Liver (tissue), 9 donors: ENCODE results near the gene RGL4. TPM values are rescaled to one million over a fixed set of nuclear protein-coding genes. Genes with fewer than 3 reads are reported as not detected.
"Not testable (repeated sequence)": the region's sequence is repeated elsewhere in the genome, so short reads cannot be mapped to it uniquely, and the experiment has no call there.

Experiments used
- DNase-seq: peaks from one replicate; pipeline ENCODE4 v3.0.0-alpha.2; 2017; ENCODE audit warnings: low spot score
- H3K27ac ChIP-seq, 2 donors: one replicate each; pipeline ENCODE4 v1.7.0; 2013; ENCODE audit warnings: inconsistent platforms in 2 of 2, low read length in 2 of 2, control low read depth in 1 of 2, low read depth in 1 of 2, mild to moderate bottlenecking in 1 of 2
- H3K27me3 ChIP-seq, 4 donors: one replicate each; pipeline versions ENCODE4 v1.6.1 to v1.7.0; 2013; ENCODE audit warnings: low read length in 3 of 4, inconsistent platforms in 1 of 4, mild to moderate bottlenecking in 1 of 4, moderate library complexity in 1 of 4; ENCODE audit not compliant: control insufficient read depth in 4 of 4, insufficient read depth in 4 of 4
- H3K36me3 ChIP-seq, 4 donors: one replicate each; pipeline versions ENCODE4 v1.6.1 to v1.7.0; 2013; ENCODE audit warnings: low read length in 3 of 4, mild to moderate bottlenecking in 3 of 4, low read depth in 1 of 4, moderate library complexity in 1 of 4; ENCODE audit not compliant: control insufficient read depth in 4 of 4, insufficient read depth in 3 of 4
- H3K4me1 ChIP-seq, 4 donors: one replicate each; pipeline versions ENCODE4 v1.6.1 to v1.7.0; 2013; ENCODE audit warnings: low read length in 3 of 4, mild to moderate bottlenecking in 3 of 4, moderate library complexity in 1 of 4; ENCODE audit not compliant: control insufficient read depth in 4 of 4, insufficient read depth in 4 of 4
- H3K4me3 ChIP-seq, 3 donors: one replicate each; pipeline versions ENCODE4 v1.6.1 to v1.7.0; 2013; ENCODE audit warnings: low read length in 3 of 3, control low read depth in 1 of 3, low read depth in 1 of 3, mild to moderate bottlenecking in 1 of 3
- H3K9ac ChIP-seq, 2 donors: one replicate each; pipeline ENCODE4 v1.7.0; 2013; ENCODE audit warnings: low read length in 2 of 2, mild to moderate bottlenecking in 2 of 2, moderate library complexity in 2 of 2, control low read depth in 1 of 2, low read depth in 1 of 2
- H3K9me3 ChIP-seq, 4 donors: one replicate each; pipeline versions ENCODE4 v1.6.1 to v1.7.0; 2013; ENCODE audit warnings: low read length in 3 of 4; ENCODE audit not compliant: control insufficient read depth in 4 of 4
- EGR1 ChIP-seq, 2 donors: IDR thresholded peaks; 2 replicates each; pipeline ENCODE4 v1.6.1; 2016 to 2018; ENCODE audit warnings: antibody characterized with exemption in 2 of 2, low read depth in 2 of 2
- FOXA1 ChIP-seq: IDR thresholded peaks from 2 replicates; pipeline ENCODE4 v1.6.1; 2016; ENCODE audit warnings: antibody characterized with exemption
- HNF4A ChIP-seq, 2 donors: conservative IDR thresholded peaks; 2 replicates each; pipeline ENCODE4 v1.6.1; 2016; ENCODE audit warnings: antibody characterized with exemption in 2 of 2, mild to moderate bottlenecking in 2 of 2
- HNF4G ChIP-seq: IDR thresholded peaks from 2 replicates; pipeline ENCODE4 v1.6.1; 2016; ENCODE audit warnings: antibody characterized with exemption
- JUND ChIP-seq, 2 donors: IDR thresholded peaks; 2 replicates each; pipeline ENCODE4 v1.6.1; 2016; ENCODE audit warnings: antibody characterized with exemption in 2 of 2
- NR2F2 ChIP-seq: IDR thresholded peaks from 2 replicates; pipeline ENCODE4 v1.6.1; 2016; ENCODE audit warnings: antibody characterized with exemption
- RAD21 ChIP-seq, 2 donors: IDR thresholded peaks; 2 replicates each; pipeline ENCODE4 v1.6.1; 2016; ENCODE audit warnings: antibody characterized with exemption in 2 of 2, mild to moderate bottlenecking in 2 of 2
- RXRA ChIP-seq, 2 donors: IDR thresholded peaks; 2 replicates each; pipeline ENCODE4 v1.6.1; 2017 to 2018; ENCODE audit warnings: antibody characterized with exemption in 2 of 2, mild to moderate bottlenecking in 1 of 2
- SP1 ChIP-seq: IDR thresholded peaks from 2 replicates; pipeline ENCODE4 v1.6.1; 2018; ENCODE audit warnings: antibody characterized with exemption, mild to moderate bottlenecking
- TAF1 ChIP-seq: conservative IDR thresholded peaks from 2 replicates; pipeline ENCODE4 v1.6.1; 2016; ENCODE audit warnings: antibody characterized with exemption, mild to moderate bottlenecking
- YY1 ChIP-seq: IDR thresholded peaks from 2 replicates; pipeline ENCODE4 v1.6.1; 2016; ENCODE audit warnings: antibody characterized with exemption, mild to moderate bottlenecking
- WGBS: extraction: QIAGEN DNeasy Blood & Tissue Kit; methylation state at CpG from one replicate; pipeline ENCODE4 v1.1.7; 2013; 5-methylcytosine and 5-hydroxymethylcytosine counted together
- polyA plus RNA-seq, 2 donors: library from polyadenylated mRNA; stranded (reverse) in 1 of 2; unstranded in 1 of 2; fragments of 200-250 nt in 1 of 2; fragments of >200 nt in 1 of 2; fragmentation: Nextera tagmentation in 1 of 2; extraction: Ambion mirVana in 1 of 2; gene quantifications; one replicate each; pipeline versions ENCODE4 v1.2.1 to v1.2.3, GENCODE V29; 2013 to 2015
- total RNA-seq, 2 donors: library from RNA; depleted of rRNA; stranded (reverse); fragments of >200 nt; gene quantifications; one replicate each; pipeline ENCODE4 v1.2.3, GENCODE V29; 2014
- TF ChIP-seq, protein P1 (sequence below): IDR thresholded peaks from 2 replicates; pipeline ENCODE4 v1.6.1; 2016; ENCODE audit warnings: antibody characterized with exemption, mild to moderate bottlenecking
- donor health status: healthy.
- donor health status: healthy.
- donor health status: healthy.
- donor health status: healthy.
- donor health status: healthy.

The RGL4 gene
- total and polyA plus RNA-seq, 4 donors = 0.25 to 6.2 (median 0.56) TPM

DNA sequence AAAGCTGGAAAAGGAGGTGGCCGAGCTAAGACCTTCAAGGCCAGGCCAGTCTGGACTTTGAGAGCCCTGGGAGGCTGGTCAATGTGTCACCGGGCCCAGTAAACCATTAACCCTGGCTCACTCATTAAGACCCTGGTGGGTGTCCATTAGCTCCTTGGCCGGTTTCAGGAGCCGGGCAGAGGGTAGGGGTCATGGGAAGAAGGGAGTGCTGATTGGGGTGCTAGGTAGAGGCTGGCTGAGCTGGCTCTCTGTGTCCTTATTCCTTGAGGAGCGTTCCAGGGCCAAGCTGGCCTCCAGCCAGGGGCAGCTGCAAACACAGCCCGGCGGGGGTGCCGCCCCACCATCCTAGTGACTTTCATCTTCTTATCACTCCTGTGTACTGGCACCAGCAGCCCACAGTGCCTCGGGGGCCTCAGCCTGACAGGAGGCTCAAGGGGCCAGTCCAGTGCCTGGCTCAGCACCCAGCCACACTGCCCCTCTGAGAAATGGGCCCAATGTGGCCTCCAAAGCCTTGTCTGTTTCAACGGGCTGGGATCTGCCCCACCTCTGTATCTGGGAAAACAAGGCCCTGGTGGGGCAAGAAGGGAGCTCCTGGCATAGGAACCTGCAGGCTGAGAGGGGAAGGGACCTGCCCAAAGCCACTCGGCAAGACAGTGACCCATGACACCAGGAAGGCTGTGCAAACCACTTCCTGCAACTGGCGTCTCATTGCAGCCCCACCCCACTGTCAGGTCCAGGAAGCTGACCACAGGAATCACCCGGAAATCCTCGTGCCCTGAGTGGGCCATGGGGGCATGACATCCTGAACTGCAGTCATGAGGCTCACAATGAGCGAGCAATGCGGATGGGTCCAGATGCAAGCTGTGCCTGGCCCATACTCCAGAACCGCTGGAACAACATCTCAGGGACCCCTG, 15.1 kb upstream of the RGL4 start:
- no peak overlapping the region for H3K4me3 ChIP-seq
- WGBS = 48% methylated on average over 17 of the region's 17 CpGs
- peaks cover 0 to 3% (median 0%) of the 10 kb centered on the region in 4 donors for H3K36me3 ChIP-seq
- no peak overlapping the region for H3K27ac ChIP-seq
- DNase-seq = peak; percentile 87
- no peak overlapping the region for H3K9ac ChIP-seq
- H3K27me3 ChIP-seq = no peaks in the 10 kb centered on the region
- TF ChIP-seq RXRA (IDR thresholded peaks at IDR 0.05) = peak in 1 of 2 donors; percentile 18
- TF ChIP-seq EGR1 (IDR thresholded peaks at IDR 0.05; ENCODE audit: low read depth in 2 of 2) = no peak
- TF ChIP-seq NR2F2 = peak; percentile 66
- peak; percentile 14 for TF ChIP-seq HNF4G
- TF ChIP-seq SP1 = peak; percentile 47
- peak; percentile 26 to 67 for TF ChIP-seq HNF4A (conservative IDR thresholded peaks at IDR 0.05)
- TF ChIP-seq RAD21 (IDR thresholded peaks at IDR 0.05) = no peak
- no peak for TF ChIP-seq TAF1
- no peaks in the 10 kb centered on the region for H3K9me3 ChIP-seq
- H3K4me1 ChIP-seq = peaks cover 5 to 15% (median 8%) of the 10 kb centered on the region in 4 donors

GRCh38 chr22:23676841-23677700, 13.7 kb upstream of the RGL4 start:
- DNase-seq, H3K36me3 ChIP-seq, H3K9me3 ChIP-seq, H3K27me3 ChIP-seq, H3K4me3 ChIP-seq, H3K27ac ChIP-seq, H3K9ac ChIP-seq: not testable (repeated sequence)
- WGBS = 97% methylated on average over 12 of the region's 12 CpGs
- H3K4me1 ChIP-seq = peaks cover 5 to 15% (median 8%) of the 10 kb centered on the region in 4 donors

- TF ChIP-seq RAD21 (IDR thresholded peaks at IDR 0.05) (no peak), HNF4G (no peak), JUND (IDR thresholded peaks at IDR 0.05) (no peak), YY1 (no peak), FOXA1 (no peak)
- TF ChIP-seq, protein P1, sequence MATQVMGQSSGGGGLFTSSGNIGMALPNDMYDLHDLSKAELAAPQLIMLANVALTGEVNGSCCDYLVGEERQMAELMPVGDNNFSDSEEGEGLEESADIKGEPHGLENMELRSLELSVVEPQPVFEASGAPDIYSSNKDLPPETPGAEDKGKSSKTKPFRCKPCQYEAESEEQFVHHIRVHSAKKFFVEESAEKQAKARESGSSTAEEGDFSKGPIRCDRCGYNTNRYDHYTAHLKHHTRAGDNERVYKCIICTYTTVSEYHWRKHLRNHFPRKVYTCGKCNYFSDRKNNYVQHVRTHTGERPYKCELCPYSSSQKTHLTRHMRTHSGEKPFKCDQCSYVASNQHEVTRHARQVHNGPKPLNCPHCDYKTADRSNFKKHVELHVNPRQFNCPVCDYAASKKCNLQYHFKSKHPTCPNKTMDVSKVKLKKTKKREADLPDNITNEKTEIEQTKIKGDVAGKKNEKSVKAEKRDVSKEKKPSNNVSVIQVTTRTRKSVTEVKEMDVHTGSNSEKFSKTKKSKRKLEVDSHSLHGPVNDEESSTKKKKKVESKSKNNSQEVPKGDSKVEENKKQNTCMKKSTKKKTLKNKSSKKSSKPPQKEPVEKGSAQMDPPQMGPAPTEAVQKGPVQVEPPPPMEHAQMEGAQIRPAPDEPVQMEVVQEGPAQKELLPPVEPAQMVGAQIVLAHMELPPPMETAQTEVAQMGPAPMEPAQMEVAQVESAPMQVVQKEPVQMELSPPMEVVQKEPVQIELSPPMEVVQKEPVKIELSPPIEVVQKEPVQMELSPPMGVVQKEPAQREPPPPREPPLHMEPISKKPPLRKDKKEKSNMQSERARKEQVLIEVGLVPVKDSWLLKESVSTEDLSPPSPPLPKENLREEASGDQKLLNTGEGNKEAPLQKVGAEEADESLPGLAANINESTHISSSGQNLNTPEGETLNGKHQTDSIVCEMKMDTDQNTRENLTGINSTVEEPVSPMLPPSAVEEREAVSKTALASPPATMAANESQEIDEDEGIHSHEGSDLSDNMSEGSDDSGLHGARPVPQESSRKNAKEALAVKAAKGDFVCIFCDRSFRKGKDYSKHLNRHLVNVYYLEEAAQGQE = no peak
- H3K36me3 ChIP-seq = peaks cover 0 to 4% (median 1%) of the 10 kb centered on the region in 4 donors
- H3K27ac ChIP-seq = no peak overlapping the region
- H3K4me3 ChIP-seq = no peak overlapping the region
- DNase-seq = no peak
- WGBS = 97% methylated on average over 6 of the region's 6 CpGs
- H3K9ac ChIP-seq = no peak overlapping the region
- no peaks in the 10 kb centered on the region for H3K9me3 ChIP-seq
- H3K27me3 ChIP-seq = no peaks in the 10 kb centered on the region
- H3K4me1 ChIP-seq = peaks cover 5 to 15% (median 8%) of the 10 kb centered on the region in 4 donors
Measured at GRCh38 chr22:23677701-23677995, 13.2 kb upstream of the RGL4 start.
